T1000 (cell line): ENCODE data around the gene CCDC60.

Experiments used
- DNase-seq: peaks from one replicate; lab custom pipeline; 2025; ENCODE audit warnings: mixed read lengths; lab: John Stamatoyannopoulos, UW

The CCDC60 gene, protein sequence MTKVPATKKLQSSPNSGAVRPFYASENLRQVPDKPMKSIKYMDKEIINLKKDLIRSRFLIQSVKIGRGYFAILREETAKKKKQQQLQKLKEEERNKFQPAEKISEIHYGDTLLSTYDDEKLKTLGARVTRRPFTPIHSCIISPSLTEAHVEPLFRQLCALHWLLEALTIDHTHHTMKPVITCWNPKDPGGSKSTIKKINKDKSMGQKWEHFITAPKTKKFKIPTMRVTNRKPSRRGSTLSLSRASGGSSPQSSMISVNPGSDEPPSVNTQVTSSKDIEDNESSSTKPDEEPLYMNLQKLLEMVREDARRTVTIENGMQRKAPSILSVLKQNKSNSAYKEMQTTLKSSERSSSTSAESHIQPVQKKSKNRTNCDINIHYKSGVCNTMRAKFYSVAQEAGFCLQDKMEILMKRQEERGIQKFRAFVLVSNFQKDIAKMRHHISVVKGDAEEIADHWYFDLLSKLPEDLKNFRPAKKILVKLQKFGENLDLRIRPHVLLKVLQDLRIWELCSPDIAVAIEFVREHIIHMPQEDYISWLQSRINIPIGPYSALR

DNA sequence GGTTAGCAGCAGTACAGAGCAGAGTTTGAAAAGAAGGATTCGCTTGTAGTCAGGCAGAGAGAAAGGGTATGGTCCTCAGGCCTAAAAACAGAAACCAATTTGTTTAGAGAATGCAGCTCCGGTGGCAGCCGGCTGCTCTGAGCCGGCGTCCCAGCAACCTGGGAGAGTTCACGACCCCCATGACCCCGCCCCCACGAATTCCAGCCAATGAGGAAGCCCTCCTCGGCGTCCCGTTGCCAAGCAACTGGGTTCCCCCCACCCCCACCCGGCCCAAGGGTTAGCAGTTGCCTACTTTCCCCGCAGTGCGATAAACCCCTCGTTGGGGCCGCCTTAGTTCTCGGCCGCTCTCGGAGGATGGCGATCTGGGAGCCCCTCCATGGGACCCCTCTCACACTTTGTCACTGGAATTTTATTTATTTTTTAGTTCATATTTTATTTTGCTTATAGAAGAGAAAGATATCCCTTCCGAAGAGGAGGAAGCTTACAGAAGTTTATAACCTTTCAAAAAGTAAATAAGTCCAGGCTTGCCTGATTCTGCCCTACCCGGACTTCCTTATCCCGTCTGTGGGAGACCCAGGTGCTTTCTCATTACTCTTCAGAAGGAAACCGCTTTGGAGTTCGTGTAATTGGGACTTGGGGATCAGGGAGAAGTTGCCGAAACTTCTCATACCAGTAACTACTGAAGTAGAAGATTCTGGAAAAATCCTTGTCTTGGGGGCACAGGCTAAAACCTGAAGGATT is at the start of gene CCDC60:
CCDC60 (plus strand) TSS at position 300 of the 741 bp plus-strand sequence. CDS start 448 bp downstream, outside the sequence.
- DNase-seq = no peak

DNA sequence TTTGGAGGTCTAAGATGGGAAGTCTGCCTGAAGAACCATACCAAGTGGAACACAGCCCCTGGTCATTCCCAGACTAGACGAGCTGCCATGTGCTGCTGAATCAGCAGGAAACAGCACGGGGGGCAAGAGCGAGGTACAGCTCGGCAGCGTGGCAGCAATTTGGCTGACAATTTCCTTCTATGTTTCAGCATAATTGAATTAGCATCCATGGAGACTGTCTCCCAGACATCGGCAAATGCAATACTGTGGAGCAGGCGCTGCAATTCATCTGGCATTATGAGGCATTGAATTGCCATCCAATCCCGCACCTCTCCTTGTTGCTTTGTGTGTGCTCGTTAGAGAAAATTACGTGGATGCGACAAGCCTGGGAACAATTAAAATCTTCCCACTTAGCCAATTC is 46.0 kb upstream of the CCDC60 start:
- DNase-seq = no peak

DNA sequence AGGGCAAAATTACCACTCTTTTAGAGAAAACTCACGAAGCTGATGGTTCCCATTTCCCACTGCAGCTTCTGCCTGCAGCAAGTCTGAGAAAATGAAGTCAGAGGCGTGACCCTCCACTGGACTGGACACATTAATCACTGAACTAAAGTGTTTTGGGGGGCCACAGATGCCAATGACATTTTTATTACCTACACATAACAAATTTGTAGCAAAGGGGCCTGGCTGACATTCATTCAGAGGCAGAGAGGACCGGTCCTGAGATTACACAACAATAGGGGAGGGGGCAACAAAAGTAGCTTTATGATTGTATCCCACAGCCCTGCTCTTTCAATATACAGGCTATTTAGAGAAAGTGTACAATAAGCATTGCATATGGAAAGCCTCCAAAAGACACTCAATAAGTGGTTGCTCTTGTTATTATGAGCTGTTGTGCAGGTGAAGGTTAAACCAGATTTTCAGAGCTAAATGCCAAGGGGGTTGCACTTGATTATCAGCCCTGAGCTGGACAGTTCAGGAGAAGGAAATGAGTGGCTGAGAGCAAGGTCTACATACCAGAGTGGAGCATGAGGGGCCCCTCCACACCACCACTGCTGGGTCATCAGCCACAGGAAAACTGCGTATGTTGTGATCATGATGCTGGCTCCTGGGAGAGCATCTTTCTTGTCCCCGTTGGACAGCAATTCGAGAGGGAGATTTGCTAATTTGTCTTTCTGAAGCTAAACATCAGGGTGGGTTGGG is 41.5 kb upstream of the CCDC60 start:
- DNase-seq = no peak

DNA sequence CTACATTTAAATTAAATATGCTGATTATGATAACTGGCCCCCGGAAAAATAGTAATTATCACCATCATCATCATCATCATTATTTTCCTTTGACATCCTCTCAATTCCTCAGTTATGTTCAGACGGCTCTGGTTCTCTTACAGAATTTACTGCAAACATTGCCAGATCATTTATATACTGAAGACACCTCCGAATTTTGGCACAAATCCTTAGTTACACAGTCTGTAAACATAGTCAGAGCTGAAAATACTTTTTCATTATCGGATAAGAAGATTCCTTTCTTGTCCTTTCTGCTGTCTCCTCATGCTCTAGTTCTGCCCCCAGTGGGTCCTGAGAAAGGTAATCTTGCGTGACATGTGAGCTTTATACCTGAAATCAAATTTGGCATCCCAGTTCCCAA is 40.3 kb upstream of the CCDC60 start:
- no peak for DNase-seq

DNA sequence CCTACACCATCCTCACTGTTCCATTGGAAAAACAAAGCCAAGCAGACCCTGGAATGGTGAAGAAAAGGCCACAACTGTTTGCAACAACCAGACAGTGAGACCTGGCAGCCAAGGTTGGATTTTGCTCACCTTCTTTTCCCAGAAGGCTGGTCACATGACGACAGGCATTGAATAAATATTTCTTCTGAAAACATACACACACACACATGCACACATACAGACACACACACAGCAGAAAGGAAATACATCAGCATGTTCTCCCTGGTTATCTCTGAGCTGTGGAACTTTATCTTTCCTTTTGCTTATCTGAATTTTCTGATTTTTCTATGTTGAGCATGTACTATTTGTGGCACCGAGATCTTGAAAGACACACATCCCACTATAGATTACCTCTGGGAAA is 38.0 kb upstream of the CCDC60 start:
- DNase-seq = no peak

DNA sequence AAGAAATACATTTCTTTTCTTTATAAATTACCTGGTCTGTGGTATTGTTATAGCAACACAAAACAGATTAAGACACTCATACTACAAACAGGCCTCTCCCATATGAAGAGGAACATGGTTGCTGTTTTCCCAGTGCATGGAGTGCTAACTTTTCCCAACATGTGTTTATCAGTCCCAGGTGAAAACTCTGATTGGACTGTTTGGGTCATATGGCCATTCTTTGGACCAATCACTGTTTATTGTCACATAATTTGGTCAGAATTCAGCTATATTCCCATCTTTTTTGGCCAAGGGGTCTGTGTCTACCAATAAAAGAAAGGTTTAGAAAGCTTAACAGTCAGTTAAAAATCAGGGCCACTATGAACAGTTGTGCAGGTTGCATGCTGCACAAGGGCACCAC is 35.4 kb upstream of the CCDC60 start:
- DNase-seq = no peak

DNA sequence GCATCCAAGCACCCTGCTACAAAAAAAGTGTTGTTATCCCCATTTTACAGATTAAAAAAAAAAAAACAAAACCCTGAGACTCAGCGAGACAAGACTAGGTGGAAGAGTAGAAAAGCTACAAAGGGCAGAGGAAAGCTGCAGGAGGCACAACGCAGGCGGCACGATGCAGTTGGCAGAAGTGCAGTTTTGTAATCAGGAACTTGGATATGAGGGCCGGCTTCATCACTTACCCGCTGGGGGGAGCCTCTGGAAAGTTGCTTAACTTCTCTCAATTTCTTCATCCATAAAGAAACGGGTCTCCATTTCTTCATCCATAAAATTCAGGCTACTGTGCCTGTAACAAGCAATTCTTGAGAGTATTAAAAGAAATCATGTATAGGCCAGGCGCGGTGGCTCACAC is 33.1 kb upstream of the CCDC60 start:
- DNase-seq = no peak

DNA sequence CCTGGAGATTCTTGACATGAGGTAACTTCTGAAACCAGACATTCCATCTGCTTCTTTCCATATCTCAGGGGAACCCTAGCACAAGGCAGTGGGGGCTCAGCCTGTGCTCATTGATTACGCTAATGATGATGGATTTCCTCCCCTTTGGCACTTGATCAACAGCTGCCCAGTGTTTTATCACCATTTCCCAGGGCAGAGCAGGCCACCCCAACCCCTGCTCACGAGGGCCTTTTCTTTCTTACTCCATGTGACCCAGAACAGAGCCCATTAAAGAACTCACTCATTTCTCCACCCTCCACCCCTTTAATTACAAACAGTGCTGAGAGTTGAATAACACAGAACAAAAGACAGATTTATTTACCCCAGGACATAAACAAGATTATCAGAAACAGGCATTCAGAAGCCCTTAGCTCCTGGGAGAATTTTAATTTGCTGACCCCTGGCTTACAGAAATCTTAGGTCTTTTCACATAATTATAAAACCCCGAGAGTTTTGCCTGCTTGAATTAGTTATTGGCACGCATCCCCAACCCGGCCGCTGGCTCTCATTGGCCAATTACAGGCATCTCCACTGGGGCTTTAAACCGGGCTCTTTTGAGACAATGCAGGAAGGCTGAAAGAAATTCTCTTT is 32.0 kb upstream of the CCDC60 start:
- DNase-seq = no peak

DNA sequence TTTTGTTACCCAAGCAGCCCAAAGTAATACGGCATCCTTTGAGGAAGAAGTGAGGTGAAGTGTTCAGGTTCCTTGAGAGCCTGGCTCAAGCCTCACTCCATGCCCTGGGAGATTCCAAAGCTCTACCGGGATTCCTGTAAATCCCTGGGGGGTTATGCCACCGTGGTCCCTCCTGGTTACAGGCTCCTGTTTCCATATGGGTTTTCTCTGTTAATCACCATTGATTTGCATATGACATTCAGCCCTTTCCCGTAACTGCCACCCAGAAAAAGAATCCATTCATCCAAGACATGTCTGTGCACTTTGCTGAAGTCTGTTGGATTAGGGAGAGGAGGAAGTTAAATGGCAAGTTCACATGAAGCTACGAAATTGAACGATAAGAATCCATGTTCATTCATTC is 27.9 kb upstream of the CCDC60 start:
- no peak for DNase-seq

DNA sequence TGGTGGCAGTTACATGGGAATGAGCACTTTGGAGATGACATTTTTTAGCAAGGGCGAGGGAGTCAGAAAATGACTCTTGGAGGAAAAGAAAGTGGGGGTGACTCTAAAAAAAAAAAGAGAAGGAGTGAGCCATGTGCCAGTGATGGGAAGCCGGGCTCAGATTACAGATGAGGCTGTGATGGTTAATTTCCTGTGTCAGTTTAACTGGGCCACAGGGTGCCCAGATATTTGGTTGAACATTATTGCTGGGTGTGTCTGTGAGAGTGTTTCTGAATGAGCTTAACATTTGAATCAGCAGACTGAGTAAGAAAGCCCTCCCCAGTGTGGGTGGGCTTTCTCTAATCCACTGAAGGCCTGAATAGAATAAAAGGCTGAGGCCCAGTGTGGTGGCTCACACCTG is 26.8 kb upstream of the CCDC60 start:
- DNase-seq = no peak

DNA sequence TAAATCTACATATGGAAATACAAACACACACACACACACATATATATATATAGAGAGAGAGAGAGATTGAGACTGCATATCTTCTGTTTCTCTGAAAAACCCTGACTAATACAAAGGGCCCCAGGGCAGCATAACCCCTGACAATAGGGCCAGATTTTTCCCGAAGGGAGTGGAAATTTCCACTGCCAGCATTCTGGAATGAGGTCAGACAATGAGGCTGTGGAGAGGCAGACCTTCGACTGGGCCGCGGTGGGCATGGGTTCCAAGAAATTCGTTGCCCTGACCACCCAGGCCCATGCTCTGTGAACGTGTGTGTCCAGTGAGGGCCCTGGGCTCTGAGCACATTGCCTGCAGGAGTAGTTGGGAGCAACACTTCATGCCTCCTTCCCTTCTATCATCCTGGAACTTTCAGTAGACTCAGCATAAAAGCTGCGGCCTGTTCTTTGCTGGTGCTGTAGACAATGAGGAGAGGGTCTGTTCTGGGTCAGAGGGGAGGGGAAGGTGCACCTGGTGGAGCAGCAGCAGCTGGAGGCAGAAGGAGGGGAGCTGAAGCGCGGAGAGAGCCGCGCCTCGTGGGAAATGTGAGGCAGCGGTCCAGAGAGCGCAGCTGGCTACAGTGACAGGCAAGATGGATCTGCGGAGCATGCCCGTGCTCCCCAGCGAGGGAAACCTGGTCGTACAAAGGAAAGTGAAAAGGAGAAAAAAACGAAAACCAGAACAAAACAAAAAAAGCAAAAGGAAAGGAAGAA is 25.6 kb upstream of the CCDC60 start:
- DNase-seq = no peak

DNA sequence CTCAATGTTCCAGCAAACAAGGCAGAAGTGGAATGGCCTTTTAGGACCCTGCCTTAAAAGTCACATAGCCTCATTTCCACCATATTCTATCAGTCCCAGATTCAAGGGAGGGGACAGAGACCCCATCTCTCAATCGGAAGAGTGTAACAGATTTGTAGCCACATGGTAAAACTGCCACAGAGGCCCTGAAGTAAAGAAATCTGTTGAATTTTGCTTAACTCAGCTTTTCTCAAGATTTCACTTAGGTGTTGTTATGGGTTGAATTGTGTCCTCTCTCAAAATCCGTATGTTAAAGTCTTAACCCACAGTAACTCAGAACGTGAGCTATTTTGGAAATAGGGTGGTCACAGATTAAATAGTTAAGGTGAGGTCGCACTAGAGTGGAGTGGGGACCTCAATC is 22.7 kb upstream of the CCDC60 start:
- no peak for DNase-seq

DNA sequence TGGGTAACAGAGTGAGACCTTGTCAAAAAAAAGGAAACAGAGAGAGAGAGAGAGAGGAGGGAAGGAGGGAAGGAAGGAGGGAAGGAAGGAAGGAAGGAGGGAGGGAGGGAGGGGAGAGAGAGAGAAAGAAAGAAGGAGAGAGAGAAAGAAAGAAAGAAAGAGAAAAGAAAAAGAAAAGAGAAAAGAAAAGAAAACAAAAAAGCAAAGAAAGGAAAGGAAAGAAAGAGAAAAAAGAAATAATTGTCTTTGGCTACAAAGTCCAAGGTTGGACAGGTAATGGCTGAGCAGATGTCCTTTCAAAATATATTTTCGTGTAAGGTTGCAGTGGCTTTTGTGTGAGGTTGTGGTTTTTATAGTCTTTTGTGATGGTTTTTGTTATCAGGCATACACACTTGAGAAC is 21.6 kb upstream of the CCDC60 start:
- no peak for DNase-seq

DNA sequence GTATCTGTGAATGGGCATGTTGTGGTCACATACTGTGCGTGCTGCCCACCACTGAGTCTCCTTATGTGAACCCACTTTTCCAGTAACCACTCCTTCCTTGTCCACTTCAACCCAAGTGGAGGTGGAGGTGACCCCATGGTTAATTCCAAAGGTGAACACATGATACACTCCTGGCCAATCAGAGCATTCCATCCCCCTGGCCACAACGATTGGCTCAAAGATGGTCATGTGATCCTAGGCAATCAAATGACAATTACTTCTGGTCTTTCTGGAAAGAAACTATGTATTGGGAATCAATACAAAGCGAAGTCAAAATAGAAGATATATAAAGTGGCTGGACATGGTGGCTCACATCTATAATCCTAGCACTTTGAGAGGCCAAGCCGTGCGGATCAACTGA is 20.2 kb upstream of the CCDC60 start:
- DNase-seq = no peak

DNA sequence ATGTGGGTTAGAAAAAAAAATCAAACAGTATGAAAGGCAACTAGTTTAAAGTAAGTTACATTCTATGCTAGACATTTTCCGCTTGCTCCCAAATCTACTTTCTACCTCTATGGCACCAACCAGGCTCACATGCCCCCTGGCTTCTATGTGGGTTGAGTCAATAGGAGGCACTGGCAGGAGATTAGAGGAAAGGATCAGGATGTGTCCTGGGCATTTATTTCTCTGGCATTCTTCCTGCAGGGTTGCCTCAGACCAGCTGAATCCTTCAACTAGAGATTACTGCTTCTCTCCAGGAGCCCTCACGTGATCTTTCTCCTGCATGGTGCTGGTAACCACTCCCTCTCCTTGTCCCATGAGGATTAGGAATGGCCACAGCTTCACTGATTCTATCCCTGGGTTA is 14.9 kb upstream of the CCDC60 start:
- DNase-seq = no peak

DNA sequence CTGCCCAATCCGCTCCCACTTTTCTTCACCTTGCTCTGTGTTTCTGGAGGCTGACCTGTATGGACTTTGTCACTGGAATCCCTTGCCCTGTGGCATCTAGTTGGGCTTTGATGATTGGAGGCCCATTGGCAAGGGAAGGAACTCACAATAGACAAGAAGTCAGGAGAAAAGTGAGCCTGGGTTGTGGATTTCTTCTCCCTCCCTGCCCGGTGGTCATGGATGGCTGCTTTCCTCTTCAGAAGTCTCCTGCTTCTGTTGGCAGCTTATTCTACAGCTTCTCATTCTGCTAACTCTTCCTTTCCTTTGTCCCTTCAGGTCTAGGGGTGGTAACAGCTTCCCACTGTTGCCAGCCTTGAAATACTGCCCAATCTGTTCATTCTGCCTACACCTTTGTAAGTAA is 13.9 kb upstream of the CCDC60 start:
- DNase-seq = no peak

DNA sequence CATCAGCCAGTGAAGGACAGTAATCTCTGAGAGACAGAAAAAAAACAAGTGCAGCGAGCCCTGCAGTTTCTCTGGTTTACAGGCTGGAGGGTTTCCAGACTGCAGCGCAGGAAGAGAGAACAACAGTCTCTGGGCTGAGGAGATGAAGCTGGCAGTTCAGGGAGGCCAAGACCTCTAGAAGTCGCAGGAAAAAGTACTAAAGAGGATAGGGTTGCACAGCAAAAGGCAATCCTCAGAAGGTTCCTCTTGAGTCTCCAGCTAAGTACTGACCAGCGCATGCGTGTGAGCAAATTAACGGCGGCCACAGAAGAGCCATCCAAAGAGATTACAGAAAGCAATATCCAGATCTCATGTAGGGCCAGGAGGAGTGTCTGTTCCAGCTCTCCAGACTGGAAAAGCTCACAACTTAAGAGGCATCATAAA is 12.2 kb upstream of the CCDC60 start:
- DNase-seq = no peak

DNA sequence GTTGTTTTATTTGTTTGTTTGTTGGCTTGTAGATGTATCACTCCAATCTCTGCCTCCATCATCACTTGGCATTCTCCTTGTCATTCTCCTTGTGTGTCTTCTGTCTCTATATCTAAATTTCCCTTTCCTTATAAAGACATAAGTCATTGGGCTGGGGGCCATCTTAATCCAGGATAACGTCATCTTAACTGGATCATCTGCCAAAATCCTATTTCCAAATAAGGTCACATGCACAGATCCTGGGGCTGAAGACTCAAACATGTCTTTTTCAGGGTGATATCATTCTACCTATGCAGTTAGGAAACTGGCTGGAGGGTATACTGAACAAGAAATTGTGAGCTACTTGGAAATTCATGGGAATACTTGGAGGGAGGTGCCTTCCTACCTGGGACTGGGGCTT is 8.7 kb upstream of the CCDC60 start:
- no peak for DNase-seq

DNA sequence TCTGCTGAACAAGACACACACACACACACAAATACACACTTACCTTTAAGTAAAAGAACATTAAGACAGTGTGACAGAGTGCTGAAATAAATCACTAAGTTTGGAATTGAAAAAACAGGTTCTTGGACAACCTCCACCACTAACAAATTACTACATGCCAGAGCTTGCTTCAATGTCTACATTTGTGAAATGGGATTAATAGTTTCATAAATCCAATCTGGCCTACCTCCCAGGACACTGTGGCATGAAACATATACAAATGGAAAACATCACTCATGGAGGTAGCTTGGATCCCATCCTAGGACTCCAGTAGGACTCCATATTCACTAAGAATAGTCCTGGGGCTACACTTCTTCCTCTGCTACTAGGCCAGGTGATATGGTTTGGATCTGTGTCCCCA is 8.2 kb upstream of the CCDC60 start:
- DNase-seq = no peak

DNA sequence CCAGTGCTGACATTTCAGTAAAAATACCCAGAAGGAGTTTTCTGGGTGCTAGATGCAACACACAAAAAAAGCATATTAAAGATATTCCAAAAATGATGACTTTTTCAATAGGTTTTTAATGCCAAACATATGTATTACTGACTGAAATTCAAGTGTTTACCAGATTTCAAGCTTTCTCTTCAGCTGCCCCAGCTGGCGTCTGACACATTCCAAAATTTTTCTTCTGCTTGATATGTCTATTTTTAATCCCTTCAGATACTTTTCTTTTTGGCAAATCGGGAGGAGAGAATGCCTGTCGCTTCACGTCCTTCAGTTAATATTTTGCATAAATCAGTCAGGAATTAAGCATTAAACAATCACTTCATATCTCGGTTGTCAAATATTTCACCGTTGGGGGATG is 7.1 kb upstream of the CCDC60 start:
- no peak for DNase-seq

DNA sequence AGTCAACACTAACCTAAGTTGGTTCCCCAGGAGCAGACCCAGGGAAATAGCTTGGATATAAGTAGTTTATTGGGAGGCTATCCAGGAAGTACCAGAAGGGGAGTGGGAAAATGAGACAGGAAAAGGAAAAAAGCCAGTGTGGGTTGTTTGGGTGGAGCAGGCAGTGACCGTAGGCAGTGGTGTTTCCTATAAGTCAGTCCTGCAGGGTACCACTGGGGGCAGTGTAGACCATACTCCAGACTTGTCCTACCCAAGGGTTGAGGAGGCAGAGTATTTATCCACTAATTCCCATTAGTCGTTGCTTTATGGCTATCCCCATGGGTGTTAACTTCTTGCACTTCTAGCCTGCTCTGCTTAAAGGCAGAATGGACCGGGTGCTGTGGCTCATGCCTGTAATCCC is 6.4 kb upstream of the CCDC60 start:
- DNase-seq = no peak
